ENCODE measurements around the gene LRRC42.

The LRRC42 gene

GRCh38 chr1:53911442-53911841 is 34.7 kb upstream of the LRRC42 start:
- peaks cover 0 to 2% of the 10 kb centered on the region in 2 experiments for H3K4me1 ChIP-seq (ENCODE audit: control insufficient read depth in 1 of 2, insufficient read depth in 2 of 2, low read length in 2 of 2)
- no peak overlapping the region for H3K4me2 ChIP-seq (ENCODE audit: low read length)
- no peak overlapping the region for H4K8ac ChIP-seq (ENCODE audit: low read depth, low read length)
- peaks cover 0 to 4% of the 10 kb centered on the region in 2 experiments for H3K36me3 ChIP-seq (ENCODE audit: control insufficient read depth in 1 of 2, insufficient read depth in 2 of 2, low read length in 2 of 2)
- H3K79me1 ChIP-seq (ENCODE audit: low read length): no peaks in the 10 kb centered on the region
- WGBS (ENCODE audit: extremely low coverage, insufficient coverage, insufficient read length): no CpG with 5 or more reads among the region's 4 CpGs
- H3K4me3 ChIP-seq (ENCODE audit: low read depth, low read length): no peak overlapping the region
- H2BK5ac ChIP-seq (ENCODE audit: low read depth, low read length, poor library complexity): no peak overlapping the region
- no peak overlapping the region for H3K4ac ChIP-seq (ENCODE audit: low read depth, low read length)
- DNase-seq: no peak
- H3K23ac ChIP-seq (ENCODE audit: low read length): no peak overlapping the region
- no peak overlapping the region for H2AFZ ChIP-seq (ENCODE audit: insufficient read depth, low read length, poor library complexity)
- H4K91ac ChIP-seq (ENCODE audit: low read depth, low read length): no peak overlapping the region
- H3K9me3 ChIP-seq (ENCODE audit: insufficient read depth, low read depth, low read length): no peaks in the 10 kb centered on the region
- no peak overlapping the region for H2AK5ac ChIP-seq (ENCODE audit: low read length)
- H3K14ac ChIP-seq (ENCODE audit: low read length): no peak overlapping the region
- H3K79me2 ChIP-seq (ENCODE audit: control insufficient read depth, insufficient read depth, low read length, poor library complexity): no peaks in the 10 kb centered on the region
- H3K18ac ChIP-seq (ENCODE audit: low read length): no peak overlapping the region
- H2BK12ac ChIP-seq (ENCODE audit: low read length): no peak overlapping the region
- H4K12ac ChIP-seq (ENCODE audit: low read depth, low read length): no peak overlapping the region
- no peaks in the 10 kb centered on the region for H3K27me3 ChIP-seq (ENCODE audit: insufficient read depth, low read length)
- no peak overlapping the region for H3K9ac ChIP-seq (ENCODE audit: low read length)
- no peak overlapping the region for H3K27ac ChIP-seq (ENCODE audit: low read depth, low read length)
- H2BK120ac ChIP-seq (ENCODE audit: insufficient read depth, low read length, poor library complexity): no peak overlapping the region

GRCh38 chr1:53913352-53914033 is 32.7 kb upstream of the LRRC42 start:
- Histone ChIP-seq H3K27ac (ENCODE audit: low read depth, low read length) (no peak overlapping the region), H3K27me3 (ENCODE audit: insufficient read depth, low read length) (no peaks in the 10 kb centered on the region), H4K12ac (ENCODE audit: low read depth, low read length) (no peak overlapping the region), H3K4me2 (ENCODE audit: low read length) (no peak overlapping the region), H3K9ac (ENCODE audit: low read length) (no peak overlapping the region), H3K23ac (ENCODE audit: low read length) (no peak overlapping the region), H3K4me1 (ENCODE audit: control insufficient read depth in 1 of 2, insufficient read depth in 2 of 2, low read length in 2 of 2) (no peaks in the 10 kb centered on the region), H2AFZ (ENCODE audit: insufficient read depth, low read length, poor library complexity) (no peak overlapping the region), H4K91ac (ENCODE audit: low read depth, low read length) (no peak overlapping the region), H3K79me2 (ENCODE audit: control insufficient read depth, insufficient read depth, low read length, poor library complexity) (no peaks in the 10 kb centered on the region), H2BK12ac (ENCODE audit: low read length) (no peak overlapping the region), H2BK120ac (ENCODE audit: insufficient read depth, low read length, poor library complexity) (no peak overlapping the region), H2BK5ac (ENCODE audit: low read depth, low read length, poor library complexity) (no peak overlapping the region), H3K79me1 (ENCODE audit: low read length) (no peaks in the 10 kb centered on the region), H3K36me3 (ENCODE audit: control insufficient read depth in 1 of 2, insufficient read depth in 2 of 2, low read length in 2 of 2) (peaks cover 0 to 5% of the 10 kb centered on the region in 2 experiments), H3K18ac (ENCODE audit: low read length) (no peak overlapping the region), H3K14ac (ENCODE audit: low read length) (no peak overlapping the region), H4K8ac (ENCODE audit: low read depth, low read length) (no peak overlapping the region), H3K9me3 (ENCODE audit: insufficient read depth, low read depth, low read length) (no peaks in the 10 kb centered on the region), H2AK5ac (ENCODE audit: low read length) (no peak overlapping the region), H3K4me3 (ENCODE audit: low read depth, low read length) (no peak overlapping the region), H3K4ac (ENCODE audit: low read depth, low read length) (no peak overlapping the region)
- no CpG with 5 or more reads among the region's 5 CpGs for WGBS (ENCODE audit: extremely low coverage, insufficient coverage, insufficient read length)
- no peak for DNase-seq

- Histone ChIP-seq H3K36me3 (ENCODE audit: control insufficient read depth in 1 of 2, insufficient read depth in 2 of 2, low read length in 2 of 2) (peaks cover 2 to 7% of the 10 kb centered on the region in 2 experiments), H3K27me3 (ENCODE audit: insufficient read depth, low read length) (no peaks in the 10 kb centered on the region), H2BK12ac (ENCODE audit: low read length) (no peak overlapping the region), H2BK120ac (ENCODE audit: insufficient read depth, low read length, poor library complexity) (no peak overlapping the region), H3K18ac (ENCODE audit: low read length) (no peak overlapping the region), H3K79me1 (ENCODE audit: low read length) (no peaks in the 10 kb centered on the region), H4K12ac (ENCODE audit: low read depth, low read length) (no peak overlapping the region), H4K8ac (ENCODE audit: low read depth, low read length) (no peak overlapping the region), H3K4ac (ENCODE audit: low read depth, low read length) (no peak overlapping the region), H3K4me3 (ENCODE audit: low read depth, low read length) (no peak overlapping the region), H3K23ac (ENCODE audit: low read length) (no peak overlapping the region), H3K14ac (ENCODE audit: low read length) (no peak overlapping the region), H3K27ac (ENCODE audit: low read depth, low read length) (no peak overlapping the region), H3K9me3 (ENCODE audit: insufficient read depth, low read depth, low read length) (no peaks in the 10 kb centered on the region), H4K91ac (ENCODE audit: low read depth, low read length) (no peak overlapping the region), H2BK5ac (ENCODE audit: low read depth, low read length, poor library complexity) (no peak overlapping the region), H2AK5ac (ENCODE audit: low read length) (no peak overlapping the region), H3K9ac (ENCODE audit: low read length) (no peak overlapping the region), H3K79me2 (ENCODE audit: control insufficient read depth, insufficient read depth, low read length, poor library complexity) (no peaks in the 10 kb centered on the region), H2AFZ (ENCODE audit: insufficient read depth, low read length, poor library complexity) (no peak overlapping the region), H3K4me2 (ENCODE audit: low read length) (no peak overlapping the region), H3K4me1 (ENCODE audit: control insufficient read depth in 1 of 2, insufficient read depth in 2 of 2, low read length in 2 of 2) (no peaks in the 10 kb centered on the region)
- DNase-seq: no peak
- no CpG with 5 or more reads among the region's 5 CpGs for WGBS (ENCODE audit: extremely low coverage, insufficient coverage, insufficient read length)
These were observed 27.8 kb upstream of the LRRC42 start for GRCh38 chr1:53918343-53918742.

- no peak overlapping the region for H2AFZ ChIP-seq (ENCODE audit: insufficient read depth, low read length, poor library complexity)
- no peak overlapping the region for H3K18ac ChIP-seq (ENCODE audit: low read length)
- H3K79me2 ChIP-seq (ENCODE audit: control insufficient read depth, insufficient read depth, low read length, poor library complexity): no peaks in the 10 kb centered on the region
- H3K9me3 ChIP-seq (ENCODE audit: insufficient read depth, low read depth, low read length): no peaks in the 10 kb centered on the region
- H4K91ac ChIP-seq (ENCODE audit: low read depth, low read length): no peak overlapping the region
- no peak overlapping the region for H2BK120ac ChIP-seq (ENCODE audit: insufficient read depth, low read length, poor library complexity)
- no peak overlapping the region for H3K23ac ChIP-seq (ENCODE audit: low read length)
- peaks cover 2 to 7% of the 10 kb centered on the region in 2 experiments for H3K36me3 ChIP-seq (ENCODE audit: control insufficient read depth in 1 of 2, insufficient read depth in 2 of 2, low read length in 2 of 2)
- no peak overlapping the region for H3K4me3 ChIP-seq (ENCODE audit: low read depth, low read length)
- no peaks in the 10 kb centered on the region for H3K79me1 ChIP-seq (ENCODE audit: low read length)
- no peak overlapping the region for H4K12ac ChIP-seq (ENCODE audit: low read depth, low read length)
- no CpG with 5 or more reads among the region's 3 CpGs for WGBS (ENCODE audit: extremely low coverage, insufficient coverage, insufficient read length)
- H3K4ac ChIP-seq (ENCODE audit: low read depth, low read length): no peak overlapping the region
- no peak overlapping the region for H3K9ac ChIP-seq (ENCODE audit: low read length)
- no peak overlapping the region for H4K8ac ChIP-seq (ENCODE audit: low read depth, low read length)
- no peaks in the 10 kb centered on the region for H3K27me3 ChIP-seq (ENCODE audit: insufficient read depth, low read length)
- H3K14ac ChIP-seq (ENCODE audit: low read length): no peak overlapping the region
- DNase-seq: no peak
- no peak overlapping the region for H2BK5ac ChIP-seq (ENCODE audit: low read depth, low read length, poor library complexity)
- no peak overlapping the region for H3K4me2 ChIP-seq (ENCODE audit: low read length)
- H2AK5ac ChIP-seq (ENCODE audit: low read length): no peak overlapping the region
- no peaks in the 10 kb centered on the region for H3K4me1 ChIP-seq (ENCODE audit: control insufficient read depth in 1 of 2, insufficient read depth in 2 of 2, low read length in 2 of 2)
- no peak overlapping the region for H3K27ac ChIP-seq (ENCODE audit: low read depth, low read length)
- H2BK12ac ChIP-seq (ENCODE audit: low read length): no peak overlapping the region
These were observed 26.5 kb upstream of the LRRC42 start for GRCh38 chr1:53919675-53920066.

All from trophoblast cell (in vitro differentiated cells and primary cell).